GM23248 (cell line): ENCODE measurements around the gene ANXA8.

Source experiments
- EZH2 ChIP-seq: fragments of 200-600 bp; sonication (generic); IDR thresholded peaks from 2 replicates; pipeline ENCODE4 v1.6.1; 2018; ENCODE audit warnings: antibody characterized with exemption, mild to moderate bottlenecking; ENCODE audit not compliant: insufficient read depth, poor library complexity, severe bottlenecking
- EZH2phosphoT487 ChIP-seq: fragments of 200-600 bp; sonication (generic); IDR thresholded peaks from 2 replicates; pipeline ENCODE4 v1.6.1; 2018; ENCODE audit warnings: antibody characterized with exemption, moderate library complexity, mild to moderate bottlenecking, low read depth; ENCODE audit not compliant: insufficient read depth

GRCh38 chr10:47424231-47424630 lies 59.7 kb downstream of the ANXA8 start:
- TF ChIP-seq EZH2, result no peak
- no peak for TF ChIP-seq EZH2phosphoT487
